Breast epithelium (tissue), 3 donors: Measurements from ENCODE around the gene CCNG2.

ENCODE experiments used
- CTCF ChIP-seq, 3 donors: fragments of 450-650 bp; IDR thresholded peaks; one replicate each; pipeline ENCODE4 v1.5.1; 2016 to 2017; ENCODE audit warnings: antibody characterized with exemption in 3 of 3, mild to moderate bottlenecking in 3 of 3, moderate library complexity in 3 of 3
- POLR2A ChIP-seq: fragments of 450-650 bp; IDR thresholded peaks from one replicate; pipeline ENCODE4 v1.6.1; 2016; ENCODE audit warnings: antibody characterized with exemption, mild to moderate bottlenecking, moderate library complexity
- POLR2AphosphoS5 ChIP-seq, 3 donors: sonication (generic); formaldehyde crosslinking; IDR thresholded peaks; one replicate each; pipeline ENCODE4 v1.6.1; 2017; ENCODE audit warnings: antibody characterized with exemption in 3 of 3

GRCh38 chr4:77122656-77123055 is 34.4 kb upstream of the CCNG2 start:
- no peak for TF ChIP-seq CTCF (IDR thresholded peaks at IDR 0.05)
- TF ChIP-seq POLR2A: no peak
- no peak for TF ChIP-seq POLR2AphosphoS5 (IDR thresholded peaks at IDR 0.05)
